Neutrophil (primary cell): ENCODE measurements around the gene G2E3.
"Not testable (repeated sequence)": the region's sequence is repeated elsewhere in the genome, so short reads cannot be mapped to it uniquely, and the experiment has no call there.

Experiments used
- H3K27ac ChIP-seq: fragments of 200-600 bp; sonication (generic); 2 replicates; pipeline ENCODE4 v1.5.1; 2016; ENCODE audit warnings: mild to moderate bottlenecking, moderate library complexity
- H3K27me3 ChIP-seq: fragments of 200-600 bp; sonication (generic); 2 replicates; pipeline ENCODE4 v1.6.0; 2016; ENCODE audit warnings: mild to moderate bottlenecking
- H3K36me3 ChIP-seq: fragments of 200-600 bp; sonication (generic); 2 replicates; pipeline ENCODE4 v1.5.1; 2017
- H3K4me1 ChIP-seq, 2 experiments: fragments of 200-600 bp in 1 of 2; sonication (generic) in 1 of 2; 1 replicate in 1 of 2; 2 replicates in 1 of 2; pipeline versions ENCODE4 v1.5.1 to v1.6.1; 2013 to 2016; ENCODE audit warnings: low read depth in 1 of 2, low read length in 1 of 2, mild to moderate bottlenecking in 1 of 2, moderate library complexity in 1 of 2; ENCODE audit not compliant: control insufficient read depth in 1 of 2, insufficient read depth in 1 of 2
- H3K4me3 ChIP-seq, 2 experiments: fragments of 200-600 bp in 1 of 2; sonication (generic) in 1 of 2; 1 replicate in 1 of 2; 2 replicates in 1 of 2; pipeline ENCODE4 v1.5.1; 2013 to 2016; ENCODE audit warnings: low read depth in 1 of 2, low read length in 1 of 2, mild to moderate bottlenecking in 1 of 2, moderate library complexity in 1 of 2
- H3K9me3 ChIP-seq: fragments of 200-600 bp; sonication (generic); 2 replicates; pipeline ENCODE4 v1.5.1; 2016
- TF ChIP-seq, protein P1 (sequence below): fragments of 200-600 bp; sonication (generic); IDR thresholded peaks from 2 replicates; pipeline ENCODE4 v1.5.1; 2016; ENCODE audit warnings: antibody characterized with exemption

G2E3 gene

DNA sequence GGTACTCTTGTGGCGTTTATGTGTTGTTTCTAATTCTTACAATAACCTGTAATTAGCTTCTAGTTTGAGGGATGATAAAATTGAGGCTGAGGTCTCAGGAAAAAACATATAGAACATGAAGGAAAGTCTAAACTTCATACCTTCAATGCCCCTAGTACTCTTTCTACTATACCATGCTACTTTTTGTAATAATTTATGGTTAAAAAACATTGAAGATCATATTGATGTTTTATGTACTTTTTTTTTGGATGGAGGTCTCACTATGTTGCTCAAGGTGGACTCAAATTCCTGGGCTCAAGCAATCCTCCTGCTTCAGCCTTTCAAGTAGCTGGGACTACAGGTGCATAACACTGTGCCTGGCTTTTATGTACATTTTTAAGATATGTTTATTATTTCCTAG is 13.8 kb downstream of the G2E3 start:
- no peak overlapping the region for H3K27ac ChIP-seq
- TF ChIP-seq, protein P1, sequence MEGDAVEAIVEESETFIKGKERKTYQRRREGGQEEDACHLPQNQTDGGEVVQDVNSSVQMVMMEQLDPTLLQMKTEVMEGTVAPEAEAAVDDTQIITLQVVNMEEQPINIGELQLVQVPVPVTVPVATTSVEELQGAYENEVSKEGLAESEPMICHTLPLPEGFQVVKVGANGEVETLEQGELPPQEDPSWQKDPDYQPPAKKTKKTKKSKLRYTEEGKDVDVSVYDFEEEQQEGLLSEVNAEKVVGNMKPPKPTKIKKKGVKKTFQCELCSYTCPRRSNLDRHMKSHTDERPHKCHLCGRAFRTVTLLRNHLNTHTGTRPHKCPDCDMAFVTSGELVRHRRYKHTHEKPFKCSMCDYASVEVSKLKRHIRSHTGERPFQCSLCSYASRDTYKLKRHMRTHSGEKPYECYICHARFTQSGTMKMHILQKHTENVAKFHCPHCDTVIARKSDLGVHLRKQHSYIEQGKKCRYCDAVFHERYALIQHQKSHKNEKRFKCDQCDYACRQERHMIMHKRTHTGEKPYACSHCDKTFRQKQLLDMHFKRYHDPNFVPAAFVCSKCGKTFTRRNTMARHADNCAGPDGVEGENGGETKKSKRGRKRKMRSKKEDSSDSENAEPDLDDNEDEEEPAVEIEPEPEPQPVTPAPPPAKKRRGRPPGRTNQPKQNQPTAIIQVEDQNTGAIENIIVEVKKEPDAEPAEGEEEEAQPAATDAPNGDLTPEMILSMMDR = no peak
- no peaks in the 10 kb centered on the region for H3K27me3 ChIP-seq
- H3K36me3 ChIP-seq = no peaks in the 10 kb centered on the region
- no peak overlapping the region for H3K4me3 ChIP-seq
- H3K9me3 ChIP-seq = no peaks in the 10 kb centered on the region
- H3K4me1 ChIP-seq = peaks cover 7 to 8% of the 10 kb centered on the region in 2 experiments

DNA sequence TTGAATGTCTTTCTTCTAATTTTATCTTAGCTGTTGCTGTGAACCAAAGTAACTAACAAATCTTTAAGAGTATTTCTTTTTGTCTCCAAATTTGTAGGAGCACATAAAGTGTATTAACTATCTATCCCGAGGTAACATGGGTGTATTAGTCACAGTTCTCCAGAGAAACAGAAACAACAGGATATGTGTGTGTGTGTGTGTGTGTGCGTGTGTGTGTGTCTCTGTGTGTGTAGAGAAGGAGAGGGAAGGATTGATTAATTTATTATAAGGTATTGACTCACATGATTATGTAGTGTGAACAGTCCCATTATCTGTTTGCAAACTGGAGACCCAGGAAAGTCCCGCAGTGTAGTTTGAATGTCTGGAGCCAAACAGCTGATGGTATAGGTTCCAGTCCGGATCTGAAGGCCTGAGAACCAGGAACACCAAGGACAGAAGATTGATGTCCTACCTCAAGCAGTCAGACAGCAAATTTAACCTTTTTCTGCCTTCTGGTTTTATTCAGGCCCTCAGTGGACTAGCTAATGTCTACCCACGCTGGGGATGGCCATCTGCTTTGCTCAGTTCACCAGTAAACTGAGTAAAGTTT is 14.4 kb downstream of the G2E3 start:
- Histone ChIP-seq H3K27ac (no peak overlapping the region), H3K4me1 (peaks cover 7 to 8% of the 10 kb centered on the region in 2 experiments), H3K27me3 (no peaks in the 10 kb centered on the region), H3K9me3 (no peaks in the 10 kb centered on the region), H3K36me3 (no peaks in the 10 kb centered on the region), H3K4me3 (no peak overlapping the region)
- TF ChIP-seq, protein P1 = no peak

DNA sequence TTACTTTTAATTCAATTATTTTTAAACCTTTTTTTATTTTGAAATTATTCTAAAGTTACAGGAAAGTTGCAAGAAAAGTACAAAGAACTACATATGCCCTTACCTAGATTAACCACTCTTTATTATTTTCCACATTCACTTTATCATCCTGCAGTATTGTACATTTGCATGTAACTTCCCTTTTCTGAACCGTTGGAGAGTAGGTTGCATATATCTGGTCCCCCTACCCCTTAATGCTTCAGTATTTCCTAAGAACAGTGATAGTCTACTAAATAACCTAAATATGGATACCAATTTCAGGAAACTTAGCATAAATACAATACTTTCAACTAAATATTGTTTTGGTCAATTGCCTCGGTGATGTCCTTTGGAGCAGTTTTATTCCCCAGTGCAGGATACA is 15.0 kb downstream of the G2E3 start:
- Histone ChIP-seq H3K27me3 (no peaks in the 10 kb centered on the region), H3K9me3 (no peaks in the 10 kb centered on the region), H3K4me1 (peaks cover 7 to 8% of the 10 kb centered on the region in 2 experiments), H3K36me3 (no peaks in the 10 kb centered on the region), H3K27ac (no peak overlapping the region), H3K4me3 (no peak overlapping the region)
- TF ChIP-seq, protein P1 = no peak

DNA sequence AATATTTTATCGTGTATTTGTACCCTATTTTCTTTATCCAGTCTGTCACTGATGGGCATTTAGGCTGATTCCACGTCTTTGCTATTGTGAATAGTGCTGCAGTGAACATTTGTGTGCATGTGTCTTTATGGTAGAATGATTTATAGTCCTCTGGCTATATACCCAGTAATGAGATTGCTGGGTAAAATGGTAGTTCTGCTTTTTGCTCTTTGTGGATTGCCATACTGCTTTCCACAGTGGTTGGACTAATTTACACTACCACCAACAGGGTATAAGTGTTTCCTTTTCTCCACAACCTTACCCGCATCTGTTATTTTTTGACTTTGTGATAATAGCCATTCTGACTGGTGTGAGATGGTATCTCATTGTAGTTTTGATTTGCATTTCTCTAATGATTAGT is 15.8 kb downstream of the G2E3 start:
- H3K27me3 ChIP-seq, H3K4me1 ChIP-seq, H3K9me3 ChIP-seq, H3K27ac ChIP-seq, H3K36me3 ChIP-seq, H3K4me3 ChIP-seq: not testable (repeated sequence)

DNA sequence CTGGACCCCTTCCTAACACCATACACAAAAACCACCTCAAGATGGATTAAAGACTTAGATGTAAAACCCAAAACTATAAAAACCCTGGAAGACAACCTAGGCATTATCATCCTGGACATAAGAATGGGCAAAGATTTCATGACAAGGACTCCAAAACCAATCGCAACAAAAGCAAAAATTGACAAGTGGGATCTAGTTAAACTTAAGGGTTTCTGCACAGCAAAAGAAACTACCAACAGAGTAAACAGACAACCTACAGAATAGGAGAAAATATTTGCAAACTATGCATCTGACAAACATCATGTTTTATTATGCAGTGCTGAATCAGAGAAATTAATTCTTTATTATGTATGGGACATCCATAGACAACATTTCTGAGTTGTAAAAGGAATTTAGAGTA is 17.4 kb downstream of the G2E3 start:
- H3K27me3 ChIP-seq, H3K4me3 ChIP-seq, H3K4me1 ChIP-seq, H3K9me3 ChIP-seq, H3K36me3 ChIP-seq, H3K27ac ChIP-seq: not testable (repeated sequence)

DNA sequence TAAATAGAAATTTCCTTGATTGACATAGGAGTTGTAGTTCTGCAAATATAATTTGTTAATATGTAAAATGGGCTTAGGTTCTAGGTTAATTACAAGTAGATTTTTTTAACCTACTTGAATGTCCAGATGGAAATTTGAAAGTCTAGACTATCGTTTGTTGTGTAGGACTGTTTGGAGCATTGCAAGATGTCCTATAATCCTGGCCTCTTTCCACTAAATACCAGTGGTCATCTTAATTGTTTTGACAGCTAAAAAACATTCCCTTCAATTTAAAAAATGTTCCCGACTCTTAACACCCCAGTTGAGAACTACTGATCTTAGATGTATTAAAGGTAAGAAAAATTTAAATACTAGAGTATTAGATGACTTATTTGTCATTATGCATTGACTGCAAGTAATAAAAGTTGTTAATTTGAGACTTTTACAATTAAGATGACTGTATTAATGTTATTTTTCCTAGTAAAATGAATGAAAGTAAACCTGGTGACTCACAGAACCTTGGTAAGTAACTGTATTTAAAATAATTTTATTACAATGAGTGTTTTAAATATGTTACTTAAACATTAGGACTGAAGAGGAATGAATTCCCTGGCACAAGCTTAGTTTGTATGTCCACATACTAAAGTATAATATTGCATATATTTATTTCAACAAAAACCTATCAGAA is 21.8 kb downstream of the G2E3 start:
- Histone ChIP-seq H3K36me3 (no peaks in the 10 kb centered on the region), H3K27ac (no peak overlapping the region), H3K9me3 (no peaks in the 10 kb centered on the region), H3K4me1 (peaks cover 4 to 6% of the 10 kb centered on the region in 2 experiments), H3K27me3 (no peaks in the 10 kb centered on the region), H3K4me3 (no peak overlapping the region)
- TF ChIP-seq, protein P1 = no peak
